Activated T-helper 9 cell treated with anti-CD3 and anti-CD28 coated beads, Interleukin-2, amount 50 U/mL, for 16 hours (primary cell): Measurements from ENCODE around the gene CNTN4.

Experiments
- DNase-seq: peaks from one replicate; pipeline ENCODE4 v3.0.0-alpha.2; 2020; ENCODE audit warnings: low read depth

CNTN4 gene

GRCh38 chr3:2686816-2687502 is 588.3 kb downstream of the CNTN4 start:
- no peak for DNase-seq

- no peak for DNase-seq
These were observed 598.9 kb downstream of the CNTN4 start for GRCh38 chr3:2697589-2697988.

- no peak for DNase-seq
These were observed 602.8 kb downstream of the CNTN4 start for GRCh38 chr3:2701471-2701870.

GRCh38 chr3:2706144-2706835 is 607.6 kb downstream of the CNTN4 start:
- no peak for DNase-seq

GRCh38 chr3:2706836-2707210 is 608.2 kb downstream of the CNTN4 start:
- DNase-seq, result no peak

- DNase-seq, result no peak
These were observed 612.4 kb downstream of the CNTN4 start for GRCh38 chr3:2711081-2711480.

- no peak for DNase-seq
These were observed 615.3 kb downstream of the CNTN4 start for GRCh38 chr3:2713923-2714322.

- no peak for DNase-seq
These were observed 616.2 kb downstream of the CNTN4 start for GRCh38 chr3:2714834-2715233.

- DNase-seq, result no peak
These were observed 628.4 kb downstream of the CNTN4 start for GRCh38 chr3:2727101-2727500.

GRCh38 chr3:2727610-2728318 is 629.1 kb downstream of the CNTN4 start:
- no peak for DNase-seq

GRCh38 chr3:2731843-2732242 is 633.2 kb downstream of the CNTN4 start:
- DNase-seq, result no peak

- no peak for DNase-seq
These were observed 636.8 kb downstream of the CNTN4 start for GRCh38 chr3:2735392-2735894.

GRCh38 chr3:2741516-2741915 is 642.9 kb downstream of the CNTN4 start:
- DNase-seq, result no peak

GRCh38 chr3:2765002-2765579 is 666.4 kb downstream of the CNTN4 start:
- DNase-seq, result no peak

GRCh38 chr3:2770451-2770850 is 671.8 kb downstream of the CNTN4 start:
- DNase-seq, result no peak

GRCh38 chr3:2771193-2771592 is 672.5 kb downstream of the CNTN4 start:
- DNase-seq, result no peak

- no peak for DNase-seq
These were observed 673.1 kb downstream of the CNTN4 start for GRCh38 chr3:2771741-2772140.

GRCh38 chr3:2772803-2773202 is 674.1 kb downstream of the CNTN4 start:
- no peak for DNase-seq

GRCh38 chr3:2774481-2775249 is 676.0 kb downstream of the CNTN4 start:
- DNase-seq, result no peak

GRCh38 chr3:2783261-2783660 is 684.6 kb downstream of the CNTN4 start:
- no peak for DNase-seq

- DNase-seq, result no peak
These were observed 686.0 kb downstream of the CNTN4 start for GRCh38 chr3:2784627-2785026.

GRCh38 chr3:2790266-2790815 is 691.7 kb downstream of the CNTN4 start:
- DNase-seq, result no peak
